GM18951 (cell line): ENCODE data around the gene ITGA8.
"Not testable (repeated sequence)": the region's sequence is repeated elsewhere in the genome, so short reads cannot be mapped to it uniquely, and the experiment has no call there.

ENCODE experiments used
- POLR2A ChIP-seq: IDR thresholded peaks from 4 replicates; pipeline ENCODE4 v1.6.1; 2011; ENCODE audit warnings: mild to moderate bottlenecking; ENCODE audit not compliant: insufficient read length, insufficient read depth; ENCODE audit errors: extremely low read depth
- in situ Hi-C: fragments of 300-500 bp; cut with MboI; formaldehyde crosslinking; loops from one replicate; pipeline ENCODE4 v1.12.0; 2022; ENCODE audit warnings: low sequenced_read_pairs, mixed read lengths, inconsistent platforms; ENCODE audit not compliant: unreplicated experiment

ITGA8 gene

GRCh38 chr10:15606377-15606776 is 113.3 kb downstream of the ITGA8 start:
- no peak for TF ChIP-seq POLR2A
- in situ Hi-C loops, result no loop called here

DNA sequence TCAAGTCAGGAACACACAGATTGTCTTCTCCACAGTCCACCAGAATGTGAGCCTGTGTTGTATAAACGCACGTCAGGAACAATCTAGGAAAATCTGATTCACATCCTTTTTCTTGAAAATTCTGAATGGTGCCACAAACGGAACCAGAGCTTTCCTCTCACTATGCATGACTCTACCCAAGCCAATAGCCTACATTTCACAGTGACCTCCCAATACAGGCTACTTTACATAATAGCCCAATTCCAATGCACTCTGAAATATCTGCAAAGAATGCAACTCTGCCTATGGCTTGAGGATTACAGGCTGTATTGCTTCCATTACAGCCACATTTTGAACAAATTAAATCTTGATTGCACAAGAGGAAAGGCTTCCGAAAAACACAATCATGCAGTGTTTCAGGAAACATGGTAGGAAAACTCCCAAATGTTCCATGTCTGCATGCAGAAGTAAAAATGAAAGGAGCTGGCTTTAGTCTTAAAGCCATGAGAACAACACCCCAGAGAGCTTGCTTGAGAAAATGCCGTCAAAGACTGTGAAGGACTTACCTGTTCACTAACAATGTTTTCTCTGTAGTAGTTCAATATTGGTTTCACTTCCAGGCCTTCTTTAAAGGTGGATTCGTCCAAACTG is 113.9 kb downstream of the ITGA8 start:
- TF ChIP-seq POLR2A, result no peak
- in situ Hi-C loops, result no loop called here

- in situ Hi-C loops, result no loop called here
- no peak for TF ChIP-seq POLR2A
Measured at GRCh38 chr10:15603446-15604011, 116.2 kb downstream of the ITGA8 start.

DNA sequence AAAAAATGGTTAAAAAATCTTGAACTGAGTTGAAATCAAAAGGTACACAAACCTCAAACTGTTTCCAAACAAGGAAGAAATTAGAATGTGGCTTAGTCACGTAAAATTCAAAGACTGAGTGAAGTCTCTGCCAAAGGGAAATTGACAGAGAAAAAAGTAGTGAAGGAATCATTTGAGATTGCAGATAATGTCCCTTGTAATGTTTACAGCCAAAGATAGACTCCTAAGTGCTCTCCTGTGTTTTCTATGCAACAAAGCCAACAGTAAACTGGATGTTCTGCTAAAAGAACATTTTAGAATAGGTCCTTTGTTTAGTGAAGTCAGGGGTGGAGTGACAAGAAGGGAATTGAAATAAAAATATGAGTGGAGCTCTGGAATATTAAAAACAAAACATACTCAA is 117.9 kb downstream of the ITGA8 start:
- no peak for TF ChIP-seq POLR2A
- in situ Hi-C loops, result no loop called here

DNA sequence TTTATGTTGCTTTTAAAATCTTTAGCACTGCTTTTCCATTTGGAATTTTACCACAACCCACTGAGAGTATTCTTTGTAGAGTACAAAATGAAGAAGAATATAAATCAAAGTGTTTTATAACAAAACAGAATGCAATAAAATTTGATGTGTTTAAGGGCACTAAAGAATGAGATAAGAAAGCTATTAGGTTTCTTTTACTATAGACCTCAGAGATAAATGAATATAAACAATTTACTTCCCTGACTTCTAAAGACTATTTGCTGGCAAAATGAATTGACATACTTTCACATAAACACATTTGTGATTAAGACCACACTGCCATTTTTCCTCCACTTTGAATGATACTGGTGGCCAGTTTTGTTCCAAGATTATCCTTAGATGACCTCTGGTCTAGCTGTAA is 124.5 kb downstream of the ITGA8 start:
- in situ Hi-C loops, result no loop called here
- no peak for TF ChIP-seq POLR2A

- in situ Hi-C loops, result no loop called here
- TF ChIP-seq POLR2A, result no peak
Measured at GRCh38 chr10:15591937-15592336, 127.8 kb downstream of the ITGA8 start.

DNA sequence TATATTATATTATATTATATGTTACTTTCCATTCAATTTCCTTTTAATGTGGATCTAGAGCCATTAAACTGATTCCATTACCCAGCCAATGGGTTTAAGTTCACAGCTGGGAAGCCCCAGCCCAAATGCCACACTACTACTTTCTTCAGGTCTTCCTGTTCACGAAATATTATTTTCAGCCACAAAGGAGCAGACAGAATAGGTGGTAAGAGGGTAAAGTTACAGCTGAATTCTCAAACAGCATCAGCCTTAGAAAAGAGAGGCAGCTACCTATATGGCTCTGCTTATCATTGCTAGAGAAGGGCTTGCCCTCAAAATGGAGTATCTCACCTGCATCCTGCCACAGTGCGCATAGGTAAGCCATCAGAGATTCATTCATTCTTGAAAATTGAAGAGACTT is 128.3 kb downstream of the ITGA8 start:
- TF ChIP-seq POLR2A, result no peak

GRCh38 chr10:15588635-15589508 is 130.8 kb downstream of the ITGA8 start:
- no peak for TF ChIP-seq POLR2A
- in situ Hi-C loops, result no loop called here

More for the DNA sequence above, 128.3 kb downstream of the ITGA8 start:
- in situ Hi-C loops, result no loop called here

DNA sequence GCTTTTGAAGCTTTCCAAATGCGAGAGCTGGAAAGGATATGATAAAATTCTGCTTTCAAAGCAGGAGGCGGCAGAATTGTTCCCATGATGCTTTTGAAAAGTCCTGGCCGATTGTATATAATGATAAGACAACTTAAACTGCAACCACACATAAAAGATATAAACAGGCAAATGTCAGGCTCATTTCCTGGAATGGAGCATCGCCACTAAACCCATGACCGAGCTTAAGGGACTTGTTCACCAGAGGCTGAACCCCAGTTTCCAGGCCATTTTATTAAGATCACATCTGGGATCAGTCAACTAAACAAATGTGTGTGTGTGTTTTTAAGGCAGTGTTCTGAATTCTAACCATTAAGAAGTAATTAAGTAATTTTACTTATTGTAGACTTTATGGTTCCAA is 131.6 kb downstream of the ITGA8 start:
- in situ Hi-C loops, result no loop called here
- TF ChIP-seq POLR2A, result no peak

- in situ Hi-C loops, result no loop called here
Measured at GRCh38 chr10:15587271-15587670, 132.5 kb downstream of the ITGA8 start.

GRCh38 chr10:15585303-15585715 is 134.4 kb downstream of the ITGA8 start:
- TF ChIP-seq POLR2A, result no peak
- in situ Hi-C loops, result no loop called here

More at GRCh38 chr10:15587271-15587670, 132.5 kb downstream of the ITGA8 start:
- TF ChIP-seq POLR2A, result no peak

GRCh38 chr10:15582972-15583371 is 136.8 kb downstream of the ITGA8 start:
- in situ Hi-C loops, result not testable (repeated sequence)

GRCh38 chr10:15579605-15580004 is 140.1 kb downstream of the ITGA8 start:
- no peak for TF ChIP-seq POLR2A
- in situ Hi-C loops, result no loop called here
